Endodermal cell (in vitro differentiated cells): ENCODE data around the gene PAK1IP1. TPM values are rescaled to one million over a fixed set of nuclear protein-coding genes. Genes with fewer than 3 reads are reported as not detected.
"Not testable (repeated sequence)": the region's sequence is repeated elsewhere in the genome, so short reads cannot be mapped to it uniquely, and the experiment has no call there.

ENCODE experiments used
- DNase-seq: peaks from one replicate; pipeline ENCODE4 v3.0.0-alpha.2; 2017
- H3K27ac ChIP-seq: 2 replicates; pipeline ENCODE4 v1.5.1; 2013; ENCODE audit warnings: mild to moderate bottlenecking, low read depth, low read length, moderate library complexity
- H3K27me3 ChIP-seq: 2 replicates; pipeline ENCODE4 v1.6.1; 2013; ENCODE audit warnings: mild to moderate bottlenecking, low read length, moderate library complexity; ENCODE audit not compliant: insufficient read depth, control insufficient read depth, poor library complexity, severe bottlenecking
- H3K36me3 ChIP-seq: 2 replicates; pipeline ENCODE4 v1.7.0; 2013; ENCODE audit warnings: mild to moderate bottlenecking, low read length, moderate library complexity; ENCODE audit not compliant: control insufficient read depth, insufficient read depth
- H3K4me1 ChIP-seq: one replicate; pipeline ENCODE4 v1.7.0; 2013; ENCODE audit warnings: low read length; ENCODE audit not compliant: control insufficient read depth, insufficient read depth
- H3K4me3 ChIP-seq: 2 replicates; pipeline ENCODE4 v1.5.1; 2013; ENCODE audit warnings: mild to moderate bottlenecking, low read length, moderate library complexity
- H3K9ac ChIP-seq: 2 replicates; pipeline ENCODE4 v1.6.1; 2013; ENCODE audit warnings: mild to moderate bottlenecking, low read length, moderate library complexity; ENCODE audit not compliant: poor library complexity, severe bottlenecking; ENCODE audit errors: extremely low read depth
- H3K9me3 ChIP-seq: 2 replicates; pipeline ENCODE4 v1.6.1; 2013; ENCODE audit warnings: mild to moderate bottlenecking, low read length, moderate library complexity; ENCODE audit not compliant: control insufficient read depth
- H3K27ac Mint-ChIP-seq: 2 replicates; pipeline ENCODE4 v1.8.0; 2020; ENCODE audit warnings: mixed read lengths
- H3K27me3 Mint-ChIP-seq: 2 replicates; pipeline ENCODE4 v1.8.0; 2021; ENCODE audit warnings: mild to moderate bottlenecking, mixed read lengths; ENCODE audit not compliant: insufficient read depth
- H3K36me3 Mint-ChIP-seq: 2 replicates; pipeline ENCODE4 v1.8.0; 2020; ENCODE audit warnings: low read depth, mixed read lengths
- H3K4me1 Mint-ChIP-seq: 2 replicates; pipeline ENCODE4 v1.8.0; 2020; ENCODE audit warnings: mixed read lengths
- H3K4me3 Mint-ChIP-seq: 2 replicates; pipeline ENCODE4 v1.8.0; 2020; ENCODE audit warnings: mild to moderate bottlenecking, moderate library complexity, mixed read lengths
- H3K9me3 Mint-ChIP-seq: 2 replicates; pipeline ENCODE4 v1.8.0; 2020; ENCODE audit warnings: mild to moderate bottlenecking, mixed read lengths
- CTCF ChIP-seq: fragments of 200-600 bp; sonication (generic); conservative IDR thresholded peaks from 2 replicates; pipeline ENCODE4 v1.5.0; 2021; ENCODE audit warnings: antibody characterized with exemption, mild to moderate bottlenecking
- WGBS, 2 experiments: methylation state at CpG; one replicate each; pipeline versions ENCODE4 v1.1.5 to v1.1.7; 2013; ENCODE audit warnings: missing lambda C conversion rate in 2 of 2, mixed read lengths in 1 of 2; ENCODE audit not compliant: insufficient coverage in 1 of 2, insufficient read length in 1 of 2; 5-methylcytosine and 5-hydroxymethylcytosine counted together
- total RNA-seq, 2 donors: library from RNA; stranded (reverse); fragmentation: NEBNext Ultra II Directional in 1 of 2; extraction: Animal tissue kit (Norgen Biotek cat#: 25700) in 1 of 2; gene quantifications; 2 replicates in 1 of 2; 3 replicates in 1 of 2; pipeline ENCODE4 v1.2.1, GENCODE V29; 2021

PAK1IP1 gene
- total RNA-seq, 2 donors from 2014 or later: 15.3 to 16.8 TPM

- Histone ChIP-seq H3K36me3 (peaks cover under 1% of the 10 kb centered on the region), H3K27ac (no peak overlapping the region), H3K27me3 (no peaks in the 10 kb centered on the region), H3K4me3 (no peak overlapping the region), H3K9me3 (peaks cover 23% of the 10 kb centered on the region), H3K9ac (no peak overlapping the region), H3K4me1 (peaks cover 2% of the 10 kb centered on the region)
- no peak for TF ChIP-seq CTCF
- DNase-seq: no peak
- no peak overlapping the region for H3K27ac Mint-ChIP-seq
- H3K36me3 Mint-ChIP-seq: no peaks in the 10 kb centered on the region
- H3K9me3 Mint-ChIP-seq: peaks cover 29% of the 10 kb centered on the region
- peaks cover 16% of the 10 kb centered on the region for H3K4me1 Mint-ChIP-seq
- H3K4me3 Mint-ChIP-seq: no peak overlapping the region
- WGBS, 2 experiments: 93 to 94% methylated on average over 7 to 8 of the region's 8 CpGs
- H3K27me3 Mint-ChIP-seq: no peaks in the 10 kb centered on the region
These were observed 24.7 kb downstream of the PAK1IP1 start for GRCh38 chr6:10719296-10719963.

GRCh38 chr6:10719964-10720264, 25.1 kb downstream of the PAK1IP1 start:
- no peak overlapping the region for H3K9ac ChIP-seq
- H3K27me3 Mint-ChIP-seq: no peaks in the 10 kb centered on the region
- no peak overlapping the region for H3K4me3 Mint-ChIP-seq
- peaks cover 5% of the 10 kb centered on the region for H3K36me3 ChIP-seq
- no peaks in the 10 kb centered on the region for H3K27me3 ChIP-seq
- WGBS, 2 experiments: 95 to 97% methylated on average over 8 to 21 of the region's 21 CpGs
- DNase-seq: no peak
- H3K4me1 ChIP-seq: peaks cover 6% of the 10 kb centered on the region
- H3K4me1 Mint-ChIP-seq: peaks cover 21% of the 10 kb centered on the region
- peaks cover 29% of the 10 kb centered on the region for H3K9me3 Mint-ChIP-seq
- peaks cover 23% of the 10 kb centered on the region for H3K9me3 ChIP-seq
- no peak overlapping the region for H3K27ac ChIP-seq
- H3K4me3 ChIP-seq: no peak overlapping the region
- H3K36me3 Mint-ChIP-seq: peaks cover under 1% of the 10 kb centered on the region
- no peak for TF ChIP-seq CTCF
- H3K27ac Mint-ChIP-seq: no peak overlapping the region

GRCh38 chr6:10720265-10720959, 25.6 kb downstream of the PAK1IP1 start:
- TF ChIP-seq CTCF: no peak
- Histone ChIP-seq H3K4me1 (peaks cover 8% of the 10 kb centered on the region), H3K4me3 (no peak overlapping the region), H3K9me3 (peaks cover 23% of the 10 kb centered on the region), H3K9ac (no peak overlapping the region), H3K27me3 (no peaks in the 10 kb centered on the region), H3K36me3 (peaks cover 9% of the 10 kb centered on the region), H3K27ac (no peak overlapping the region)
- Mint-ChIP-seq H3K9me3 (peaks cover 29% of the 10 kb centered on the region), H3K27ac (no peak overlapping the region), H3K4me3 (no peak overlapping the region), H3K4me1 (peaks cover 26% of the 10 kb centered on the region), H3K36me3 (peaks cover 5% of the 10 kb centered on the region), H3K27me3 (no peaks in the 10 kb centered on the region)
- 97 to 98% methylated on average over 37 to 49 of the region's 49 CpGs for WGBS, 2 experiments
- DNase-seq: no peak

GRCh38 chr6:10720960-10721849, 26.4 kb downstream of the PAK1IP1 start:
- not testable (repeated sequence) for H3K27ac ChIP-seq, H3K27ac Mint-ChIP-seq, H3K4me1 ChIP-seq, DNase-seq, H3K9ac ChIP-seq, H3K27me3 Mint-ChIP-seq, H3K27me3 ChIP-seq
- H3K4me3 Mint-ChIP-seq: peak overlapping the region; percentile 94
- H3K9me3 ChIP-seq: peaks cover 23% of the 10 kb centered on the region
- H3K36me3 Mint-ChIP-seq: peaks cover 10% of the 10 kb centered on the region
- H3K4me3 ChIP-seq: peak overlapping the region; percentile 96
- peaks cover 17% of the 10 kb centered on the region for H3K36me3 ChIP-seq
- H3K9me3 Mint-ChIP-seq: peaks cover 29% of the 10 kb centered on the region
- 95 to 97% methylated on average over 15 to 17 of the region's 17 CpGs for WGBS, 2 experiments
- H3K4me1 Mint-ChIP-seq: peaks cover 32% of the 10 kb centered on the region
